ENCODE measurements around the gene PRDX2.

DNA sequence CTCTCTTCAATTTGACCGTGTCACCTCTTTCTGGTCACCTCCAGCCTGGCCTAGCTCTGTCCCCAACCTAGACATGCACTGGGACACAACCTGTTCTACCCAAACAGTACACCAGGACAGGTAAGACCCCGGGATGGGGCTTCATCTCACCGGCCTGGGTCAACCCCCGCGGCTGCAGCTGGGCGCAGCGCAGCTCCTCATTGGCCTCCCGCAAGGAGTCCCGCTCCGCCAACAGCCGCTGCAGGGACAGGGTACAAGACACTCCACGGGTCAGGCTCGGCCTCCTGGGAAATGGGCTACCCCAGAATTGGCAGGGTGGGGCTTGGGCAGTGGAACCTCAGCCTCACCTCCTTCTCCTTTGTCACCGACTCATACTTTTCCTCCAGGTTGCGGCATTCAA, 33.9 kb downstream of the PRDX2 start:
- TF ChIP-seq, protein P1, sequence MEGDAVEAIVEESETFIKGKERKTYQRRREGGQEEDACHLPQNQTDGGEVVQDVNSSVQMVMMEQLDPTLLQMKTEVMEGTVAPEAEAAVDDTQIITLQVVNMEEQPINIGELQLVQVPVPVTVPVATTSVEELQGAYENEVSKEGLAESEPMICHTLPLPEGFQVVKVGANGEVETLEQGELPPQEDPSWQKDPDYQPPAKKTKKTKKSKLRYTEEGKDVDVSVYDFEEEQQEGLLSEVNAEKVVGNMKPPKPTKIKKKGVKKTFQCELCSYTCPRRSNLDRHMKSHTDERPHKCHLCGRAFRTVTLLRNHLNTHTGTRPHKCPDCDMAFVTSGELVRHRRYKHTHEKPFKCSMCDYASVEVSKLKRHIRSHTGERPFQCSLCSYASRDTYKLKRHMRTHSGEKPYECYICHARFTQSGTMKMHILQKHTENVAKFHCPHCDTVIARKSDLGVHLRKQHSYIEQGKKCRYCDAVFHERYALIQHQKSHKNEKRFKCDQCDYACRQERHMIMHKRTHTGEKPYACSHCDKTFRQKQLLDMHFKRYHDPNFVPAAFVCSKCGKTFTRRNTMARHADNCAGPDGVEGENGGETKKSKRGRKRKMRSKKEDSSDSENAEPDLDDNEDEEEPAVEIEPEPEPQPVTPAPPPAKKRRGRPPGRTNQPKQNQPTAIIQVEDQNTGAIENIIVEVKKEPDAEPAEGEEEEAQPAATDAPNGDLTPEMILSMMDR (conservative IDR thresholded peaks at IDR 0.05) = no peak
- no peak for TF ChIP-seq EZH2 (IDR thresholded peaks at IDR 0.05; ENCODE audit: low read depth)
